Hematopoietic multipotent progenitor cell treated with erythropoietin and hydrocortisone succinate and interleukin-3 and kit ligand, for 17 days (in vitro differentiated cells): ENCODE measurements around the gene EHMT1.

Source experiments
- DNase-seq: peaks from one replicate; pipeline ENCODE4 v3.0.0-alpha.2; 2015; ENCODE audit warnings: low spot score

Gene EHMT1

DNA sequence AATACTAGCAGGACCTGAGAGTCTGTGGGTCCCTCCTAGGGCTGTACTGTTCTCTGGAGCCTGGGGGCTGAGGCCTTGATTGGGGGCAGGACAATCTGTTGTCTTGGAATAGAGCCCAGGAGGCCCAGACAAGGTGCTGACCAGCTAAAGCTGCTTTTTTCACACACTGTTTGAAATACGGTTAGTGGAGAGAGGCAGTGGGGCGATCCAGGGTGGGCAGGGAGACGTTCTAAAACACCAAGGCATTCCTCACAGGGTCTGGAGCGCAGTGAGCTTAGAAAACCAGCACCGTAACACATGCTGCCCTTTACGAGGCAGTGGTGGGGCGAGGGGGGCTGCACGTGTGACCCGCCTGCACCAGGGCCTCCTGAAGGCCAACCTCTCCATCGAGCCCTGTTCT is 55.1 kb downstream of the EHMT1 start:
- DNase-seq, result no peak

- no peak for DNase-seq
Observed at GRCh38 chr9:137674307-137674975, 55.6 kb downstream of the EHMT1 start.

- no peak for DNase-seq
Observed at GRCh38 chr9:137674976-137675320, 56.1 kb downstream of the EHMT1 start.

- no peak for DNase-seq
Observed at GRCh38 chr9:137676998-137677397, 58.2 kb downstream of the EHMT1 start.

GRCh38 chr9:137678202-137678601 is 59.4 kb downstream of the EHMT1 start:
- no peak for DNase-seq

DNA sequence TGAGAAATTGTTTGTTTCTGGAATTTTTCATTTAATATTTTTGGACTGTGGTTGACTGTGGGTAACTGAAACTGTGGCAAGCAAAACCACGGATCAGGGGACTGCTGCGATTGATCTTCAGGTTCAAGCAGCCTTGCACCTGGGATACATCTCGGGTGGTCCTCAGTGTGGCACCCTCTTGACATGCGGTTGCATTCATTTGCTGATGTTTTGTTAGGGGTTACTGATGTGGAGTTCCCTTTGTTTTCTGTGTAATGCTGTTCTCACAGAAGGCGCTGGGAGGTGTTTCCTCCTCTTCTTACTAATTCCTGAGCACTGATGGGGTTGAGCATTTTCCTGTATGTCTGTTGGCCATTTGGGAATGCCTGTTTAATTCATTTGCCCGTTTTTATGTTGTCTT is 60.4 kb downstream of the EHMT1 start:
- no peak for DNase-seq

DNA sequence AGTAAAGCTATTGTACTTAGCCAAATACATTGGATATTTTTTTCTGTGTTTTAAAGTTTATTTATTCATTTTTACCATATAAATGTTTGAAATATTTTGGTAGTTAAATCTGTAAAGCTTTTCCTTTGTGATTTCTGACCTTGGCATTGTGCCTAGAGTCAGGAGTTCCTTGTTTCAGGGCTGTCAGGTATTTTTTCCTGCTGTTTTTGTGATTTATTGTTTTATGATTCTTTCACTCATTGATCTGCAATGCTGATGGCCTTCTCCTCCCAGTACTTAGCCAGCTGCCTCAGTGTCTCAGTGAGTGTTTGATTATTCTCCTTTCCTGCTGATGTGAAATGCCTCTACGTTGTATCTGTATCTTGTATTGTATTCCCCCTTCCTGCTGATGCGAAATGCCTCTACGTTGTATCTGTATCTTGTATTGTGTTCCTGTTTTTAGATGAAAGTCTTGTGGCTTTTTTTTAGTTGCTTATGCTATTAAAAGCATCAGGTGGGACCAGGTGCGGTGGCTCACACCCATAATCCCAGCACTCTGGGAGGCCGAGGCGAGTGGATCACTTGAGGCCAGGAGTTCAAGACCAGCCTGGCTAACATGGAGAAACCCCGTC is 61.0 kb downstream of the EHMT1 start:
- DNase-seq, result no peak

DNA sequence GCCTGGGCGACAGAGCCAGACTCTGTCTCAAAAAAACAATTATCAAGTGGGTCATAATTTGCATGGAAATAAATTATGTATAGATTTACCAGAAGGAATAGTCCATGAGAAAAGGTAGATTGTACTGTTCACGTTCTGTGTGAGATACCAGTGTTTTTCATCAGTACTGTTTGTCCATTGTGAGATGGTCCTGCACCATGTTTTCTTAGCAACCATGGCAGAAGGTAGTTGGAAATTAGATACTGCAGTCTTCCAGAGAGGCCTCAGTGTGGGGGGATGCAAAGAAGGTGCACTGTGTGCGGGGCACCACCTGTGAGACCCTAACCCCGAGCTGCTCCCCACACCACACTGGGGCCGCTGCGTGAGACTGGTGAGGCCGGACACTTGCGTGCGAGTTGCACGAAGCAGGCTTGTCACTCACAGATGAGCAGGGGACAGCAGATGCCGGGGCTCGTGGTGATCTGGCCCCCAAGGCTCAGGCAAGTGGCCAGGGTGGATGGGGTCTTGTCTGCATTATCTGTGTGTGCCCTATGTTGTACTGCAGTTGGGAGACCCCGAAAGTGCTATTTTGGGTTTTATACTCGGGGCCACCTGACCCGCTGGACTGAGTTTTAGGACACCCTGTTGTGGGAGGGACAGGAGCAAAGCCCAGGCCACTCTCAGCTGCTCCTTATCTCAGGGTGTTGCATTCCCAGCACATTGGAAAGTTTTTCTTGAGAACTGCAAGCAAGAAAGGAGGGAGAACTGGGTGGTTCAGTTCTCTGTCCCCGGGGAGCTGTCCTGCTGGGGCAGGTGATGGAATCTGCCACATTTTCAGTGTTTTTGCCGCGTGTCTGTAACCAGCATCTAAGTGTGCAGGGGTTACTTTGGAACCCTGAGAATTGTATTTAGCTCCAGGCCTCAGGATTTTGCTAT is 61.9 kb downstream of the EHMT1 start:
- no peak for DNase-seq

DNA sequence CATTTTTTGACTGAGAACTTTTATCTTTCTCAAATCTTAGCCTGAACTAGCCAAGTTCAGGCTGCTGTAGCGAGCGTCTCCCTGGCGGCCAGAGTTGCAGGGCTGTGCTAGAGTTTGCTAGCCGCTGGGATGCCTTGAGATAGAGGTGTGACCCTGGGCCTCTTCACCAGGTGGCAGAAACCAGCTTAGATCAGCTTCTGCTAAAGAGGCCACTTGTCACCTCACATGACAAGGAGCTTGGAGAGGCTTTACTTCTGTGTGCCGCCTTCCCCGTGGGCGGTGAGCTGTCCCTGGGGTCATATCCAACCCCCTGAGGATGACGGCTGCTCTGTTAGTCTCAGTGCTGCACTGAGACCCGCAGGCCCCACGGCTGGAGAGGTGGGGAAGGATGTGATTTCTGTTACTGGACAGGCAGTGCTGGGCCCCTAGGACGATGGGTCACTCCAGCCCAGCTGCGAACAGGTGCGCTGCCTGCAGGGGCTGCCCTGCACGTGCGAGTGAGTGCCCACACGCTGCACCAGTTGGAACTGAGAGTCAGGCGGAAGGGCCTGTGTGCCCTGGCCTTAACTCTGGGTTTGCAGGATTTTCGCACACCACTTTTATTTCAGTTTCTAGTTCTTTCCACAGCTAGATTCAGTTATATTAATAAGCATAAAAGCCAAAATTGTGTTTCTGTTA is 63.8 kb downstream of the EHMT1 start:
- DNase-seq, result no peak

- DNase-seq, result no peak
Observed at GRCh38 chr9:137683262-137683864, 64.6 kb downstream of the EHMT1 start.

GRCh38 chr9:137685035-137685740 is 66.4 kb downstream of the EHMT1 start:
- no peak for DNase-seq

DNA sequence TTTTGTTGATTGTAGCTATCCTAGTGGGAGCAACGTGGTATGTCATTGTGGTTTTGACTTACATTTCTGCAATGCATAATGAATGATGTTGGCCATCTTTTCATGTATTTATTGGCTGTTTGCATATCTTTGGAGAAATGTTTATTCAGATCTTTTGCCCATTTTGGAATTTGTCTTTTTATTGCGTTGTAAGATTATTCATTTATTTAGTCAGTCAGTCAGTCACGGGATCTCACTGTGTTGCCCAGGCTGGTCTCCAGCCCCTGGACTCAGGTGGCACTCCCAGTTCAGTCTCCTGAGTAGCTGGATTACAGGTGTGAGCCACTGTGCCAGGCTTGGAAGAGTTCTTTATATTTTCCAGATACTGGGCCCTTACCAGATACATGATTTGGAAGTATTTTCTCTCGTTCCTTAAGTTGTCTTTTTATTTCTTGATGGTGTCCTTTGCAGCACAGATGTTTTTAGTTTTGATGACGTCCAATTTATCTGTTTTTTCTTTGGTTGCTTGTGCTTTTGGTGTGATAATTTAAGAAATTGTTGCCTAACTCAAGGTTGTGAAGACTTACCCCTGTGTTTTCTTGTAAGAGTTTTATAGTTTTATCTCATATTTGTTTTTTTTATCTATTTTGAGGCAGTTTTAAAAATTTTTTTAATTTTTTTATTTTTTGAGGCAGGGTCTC is 67.1 kb downstream of the EHMT1 start:
- DNase-seq, result no peak

DNA sequence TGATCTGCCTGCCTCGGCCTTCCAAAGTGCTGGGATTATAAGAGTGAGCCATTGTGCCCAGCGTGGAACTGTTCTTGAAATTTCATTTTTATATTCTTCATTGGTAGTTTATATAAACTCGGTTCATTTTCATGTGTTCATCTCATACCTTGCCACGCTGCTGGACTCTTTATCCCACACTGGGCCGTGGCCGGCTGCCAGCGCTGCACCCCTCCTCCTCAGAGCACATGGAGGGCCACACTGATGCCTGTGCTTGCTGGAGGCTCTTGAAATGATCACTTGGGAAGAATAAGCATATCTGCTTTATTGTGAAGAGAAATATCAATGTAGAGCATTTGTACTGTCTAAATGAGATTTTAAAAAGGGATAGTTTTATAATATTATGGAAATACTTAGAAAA is 69.5 kb downstream of the EHMT1 start:
- no peak for DNase-seq

GRCh38 chr9:137688725-137689124 is 69.9 kb downstream of the EHMT1 start:
- DNase-seq, result no peak

- no peak for DNase-seq
Observed at GRCh38 chr9:137689745-137690529, 71.1 kb downstream of the EHMT1 start.

GRCh38 chr9:137690930-137691645 is 72.3 kb downstream of the EHMT1 start:
- no peak for DNase-seq

DNA sequence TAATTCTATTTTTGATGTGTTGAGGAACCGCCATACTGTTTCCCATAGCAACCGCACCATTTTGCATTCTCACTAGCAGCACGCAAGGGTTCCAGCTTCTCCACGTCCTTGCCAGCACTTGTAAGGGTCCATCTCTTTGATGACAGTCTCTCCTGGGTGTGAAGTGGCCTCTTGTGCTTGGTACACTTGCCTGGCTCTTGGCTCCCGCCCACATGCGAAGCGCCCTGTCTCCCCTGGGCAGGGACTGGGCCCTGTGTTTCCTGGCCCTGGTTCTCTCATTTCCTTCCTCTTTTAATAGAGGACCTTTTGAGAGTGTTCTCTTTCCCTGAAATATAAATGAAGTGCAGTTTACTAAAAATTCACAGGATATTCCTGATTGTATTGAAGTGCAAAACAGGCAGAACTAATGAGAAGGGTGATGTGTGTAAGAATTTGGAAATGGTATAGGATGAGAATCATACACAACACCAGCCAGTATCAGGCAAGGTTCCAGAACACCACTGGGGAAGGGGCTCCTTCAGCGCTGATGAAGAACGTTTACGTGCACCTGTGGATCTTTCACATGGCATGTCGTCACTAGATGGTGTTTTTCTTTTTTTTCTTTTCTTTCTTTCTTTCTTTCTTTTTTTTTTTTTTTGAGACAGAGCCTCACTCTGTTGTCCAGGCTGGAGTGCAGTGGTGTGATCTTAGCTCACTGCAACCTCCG is 73.0 kb downstream of the EHMT1 start:
- no peak for DNase-seq

DNA sequence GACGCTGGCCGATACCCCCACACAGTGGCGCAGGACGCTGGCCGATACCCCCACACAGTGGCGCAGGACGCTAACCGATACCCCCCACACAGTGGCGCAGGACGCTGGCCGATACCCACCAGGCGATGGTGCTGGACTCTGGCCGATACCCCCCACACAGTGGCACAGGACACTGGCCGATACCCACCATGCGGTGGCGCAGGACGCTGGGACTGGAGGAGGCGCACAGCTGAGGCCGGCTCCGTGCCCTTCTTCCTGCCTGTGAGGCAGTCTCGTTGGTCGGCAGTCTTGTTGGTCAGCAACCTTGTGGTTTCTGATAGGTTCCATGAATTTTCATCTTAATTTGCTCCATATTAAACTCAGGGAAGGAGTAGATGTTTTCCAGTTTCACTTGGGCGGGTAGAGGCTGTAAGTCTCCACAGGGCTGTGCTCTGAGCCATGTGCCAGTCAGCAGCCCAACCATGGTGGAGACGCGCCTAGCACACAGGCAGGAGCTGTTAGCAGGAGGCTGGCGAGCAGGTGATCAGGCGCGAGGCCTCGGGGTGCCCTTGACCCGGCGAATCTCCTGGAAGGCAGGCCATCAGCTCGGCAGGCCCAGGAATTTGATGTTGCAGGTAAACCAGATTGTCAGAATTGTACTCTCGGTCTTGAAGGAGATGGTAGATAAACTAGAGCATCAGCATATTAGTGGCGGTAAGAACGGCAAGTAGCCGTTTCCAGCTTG is 75.6 kb downstream of the EHMT1 start:
- no peak for DNase-seq
